Measurements from ENCODE around the gene LIMS2. TPM values are rescaled to one million over a fixed set of nuclear protein-coding genes. Genes with fewer than 3 reads are reported as not detected.

Gene LIMS2
- total and polyA plus RNA-seq, 2 donors (not counting 1 experiment from before 2014, with no cell fraction given) = 1.8 to 17.3 TPM

GRCh38 chr2:127661072-127661649 is 14.2 kb downstream of the LIMS2 start:
- H3K4me2 ChIP-seq (ENCODE audit: extremely low read depth, insufficient read depth, low read length) = no peak overlapping the region
- DNase-seq (ENCODE audit: low read depth in 2 of 2) = peak in 1 of 2 donors; percentile 54
- H3K9me3 ChIP-seq (ENCODE audit: control insufficient read depth, insufficient read depth, low read depth, low read length) = no peaks in the 10 kb centered on the region
- peaks cover 25% of the 10 kb centered on the region for H3K27me3 ChIP-seq (ENCODE audit: control insufficient read depth, insufficient read depth, low read length)
- H3K4me1 ChIP-seq (ENCODE audit: control insufficient read depth, extremely low read depth, insufficient read depth, low read length) = peaks cover 3% of the 10 kb centered on the region
- H3K4me3 ChIP-seq (replicated peaks in 1 of 4; ENCODE audit: control extremely low read depth in 1 of 4, insufficient read depth in 1 of 4, low read depth in 3 of 4, low read length in 4 of 4) = no peak overlapping the region
- H3K9ac ChIP-seq (ENCODE audit: insufficient read depth, low read length) = no peak overlapping the region
- no peaks in the 10 kb centered on the region for H4K20me1 ChIP-seq (ENCODE audit: control insufficient read depth, extremely low read depth, insufficient read depth, low read length)
- no peaks in the 10 kb centered on the region for H3K36me3 ChIP-seq (ENCODE audit: control insufficient read depth, insufficient read depth, low read length)
- no peak overlapping the region for H2AFZ ChIP-seq (ENCODE audit: low read length)
- TF ChIP-seq CTCF (conservative IDR thresholded peaks at IDR 0.05 in 1 of 2, IDR thresholded peaks at IDR 0.05 in 1 of 2; ENCODE audit: low read depth in 1 of 2, low read length in 2 of 2) = no peak
- H3K27ac ChIP-seq (ENCODE audit: insufficient read depth, low read length) = no peak overlapping the region
- no peaks in the 10 kb centered on the region for H3K79me2 ChIP-seq (ENCODE audit: control insufficient read depth, insufficient read depth, low read length)

GRCh38 chr2:127660291-127660578 is 15.1 kb downstream of the LIMS2 start:
- Histone ChIP-seq H3K4me1 (ENCODE audit: control insufficient read depth, extremely low read depth, insufficient read depth, low read length) (peaks cover 3% of the 10 kb centered on the region), H4K20me1 (ENCODE audit: control insufficient read depth, extremely low read depth, insufficient read depth, low read length) (no peaks in the 10 kb centered on the region), H3K27ac (ENCODE audit: insufficient read depth, low read length) (no peak overlapping the region)

GRCh38 chr2:127659408-127660290 is 15.7 kb downstream of the LIMS2 start:
- H3K4me2 ChIP-seq (ENCODE audit: extremely low read depth, insufficient read depth, low read length) = no peak overlapping the region
- H3K79me2 ChIP-seq (ENCODE audit: control insufficient read depth, insufficient read depth, low read length) = no peaks in the 10 kb centered on the region
- H3K4me3 ChIP-seq (replicated peaks in 1 of 4; ENCODE audit: control extremely low read depth in 1 of 4, insufficient read depth in 1 of 4, low read depth in 3 of 4, low read length in 4 of 4) = no peak overlapping the region
- peaks cover 12% of the 10 kb centered on the region for H3K27me3 ChIP-seq (ENCODE audit: control insufficient read depth, insufficient read depth, low read length)
- no peaks in the 10 kb centered on the region for H4K20me1 ChIP-seq (ENCODE audit: control insufficient read depth, extremely low read depth, insufficient read depth, low read length)
- H3K27ac ChIP-seq (ENCODE audit: insufficient read depth, low read length) = no peak overlapping the region
- H3K9ac ChIP-seq (ENCODE audit: insufficient read depth, low read length) = no peak overlapping the region
- H3K36me3 ChIP-seq (ENCODE audit: control insufficient read depth, insufficient read depth, low read length) = no peaks in the 10 kb centered on the region
- DNase-seq (ENCODE audit: low read depth in 2 of 2) = no peak
- no peaks in the 10 kb centered on the region for H3K9me3 ChIP-seq (ENCODE audit: control insufficient read depth, insufficient read depth, low read depth, low read length)
- TF ChIP-seq CTCF (conservative IDR thresholded peaks at IDR 0.05 in 1 of 2, IDR thresholded peaks at IDR 0.05 in 1 of 2; ENCODE audit: low read depth in 1 of 2, low read length in 2 of 2) (no peak), EZH2 (IDR thresholded peaks at IDR 0.05; ENCODE audit: low read length, missing control alignments) (no peak)
- no peak overlapping the region for H2AFZ ChIP-seq (ENCODE audit: low read length)
- H3K4me1 ChIP-seq (ENCODE audit: control insufficient read depth, extremely low read depth, insufficient read depth, low read length) = peaks cover 3% of the 10 kb centered on the region

More at GRCh38 chr2:127660291-127660578, 15.1 kb downstream of the LIMS2 start:
- DNase-seq (ENCODE audit: low read depth in 2 of 2) = no peak
- Histone ChIP-seq H3K9ac (ENCODE audit: insufficient read depth, low read length) (no peak overlapping the region), H3K36me3 (ENCODE audit: control insufficient read depth, insufficient read depth, low read length) (no peaks in the 10 kb centered on the region), H3K79me2 (ENCODE audit: control insufficient read depth, insufficient read depth, low read length) (no peaks in the 10 kb centered on the region), H3K27me3 (ENCODE audit: control insufficient read depth, insufficient read depth, low read length) (peaks cover 17% of the 10 kb centered on the region), H3K9me3 (ENCODE audit: control insufficient read depth, insufficient read depth, low read depth, low read length) (no peaks in the 10 kb centered on the region), H3K4me3 (replicated peaks in 1 of 4; ENCODE audit: control extremely low read depth in 1 of 4, insufficient read depth in 1 of 4, low read depth in 3 of 4, low read length in 4 of 4) (no peak overlapping the region), H3K4me2 (ENCODE audit: extremely low read depth, insufficient read depth, low read length) (no peak overlapping the region), H2AFZ (ENCODE audit: low read length) (no peak overlapping the region)
- TF ChIP-seq EZH2 (IDR thresholded peaks at IDR 0.05; ENCODE audit: low read length, missing control alignments) (no peak), CTCF (conservative IDR thresholded peaks at IDR 0.05 in 1 of 2, IDR thresholded peaks at IDR 0.05 in 1 of 2; ENCODE audit: low read depth in 1 of 2, low read length in 2 of 2) (no peak)

All from fibroblast of lung (primary cell).